HG03025 (cell line): ENCODE results near the gene HAPSTR1.

Source experiments
- ATAC-seq: cut with Tn5 transposase; IDR thresholded peaks from one replicate; pipeline ENCODE4 v1.9.1; 2021; ENCODE audit warnings: mild to moderate bottlenecking, moderate library complexity; ENCODE audit not compliant: unreplicated experiment, low FRiP score

The HAPSTR1 gene

GRCh38 chr16:9095171-9095570, 3.7 kb downstream of the HAPSTR1 start:
- no peak for ATAC-seq

GRCh38 chr16:9095656-9096397, 4.4 kb downstream of the HAPSTR1 start:
- no peak for ATAC-seq

GRCh38 chr16:9096416-9096952, 5.0 kb downstream of the HAPSTR1 start:
- ATAC-seq: no peak

DNA sequence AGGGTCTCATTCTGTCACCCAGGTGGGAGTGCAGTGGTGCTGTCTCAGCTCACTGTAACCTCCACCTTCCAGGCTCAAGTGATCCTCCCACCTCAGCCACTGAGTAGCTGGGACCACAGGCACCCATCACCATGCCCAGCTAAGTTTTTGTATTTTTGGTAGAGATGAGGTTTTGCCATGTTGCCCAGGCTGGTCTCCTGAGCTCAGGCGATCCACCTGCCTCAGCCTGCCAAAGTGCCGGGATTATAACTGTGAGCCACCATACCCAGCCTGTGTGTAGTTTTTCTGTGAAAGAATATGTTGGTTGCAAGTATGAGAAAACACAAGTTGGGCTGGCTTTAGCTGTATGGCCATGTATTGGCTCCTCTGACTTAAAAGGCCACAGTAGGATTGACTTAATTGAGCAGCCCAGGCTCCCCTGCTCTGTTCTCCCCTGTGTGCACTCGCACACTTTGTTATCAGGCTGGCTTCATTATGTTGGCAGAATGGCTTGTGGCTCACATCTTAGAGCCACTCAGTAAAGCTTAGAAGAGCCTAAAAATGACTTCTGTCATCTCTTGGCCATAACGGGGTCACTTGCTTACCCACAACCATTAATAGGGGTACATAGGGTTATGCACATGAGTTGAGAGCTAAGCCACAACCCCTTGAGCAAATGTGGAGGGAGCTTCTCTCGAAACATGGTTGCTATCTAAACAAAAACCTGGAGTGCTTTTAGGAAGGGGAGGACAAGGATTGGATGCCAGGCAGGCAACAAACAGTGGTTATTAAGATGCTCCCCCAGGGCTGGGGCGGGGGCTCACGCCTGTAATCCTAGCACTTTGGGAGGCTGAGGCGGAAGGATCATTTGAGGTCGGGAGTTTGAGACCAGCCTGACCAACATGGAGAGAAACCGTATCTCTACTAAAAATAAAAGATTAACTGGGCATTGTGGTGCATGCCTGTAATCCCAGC, 6.1 kb downstream of the HAPSTR1 start:
- no peak for ATAC-seq

- no peak for ATAC-seq
Observed at GRCh38 chr16:9098377-9099090, 7.1 kb downstream of the HAPSTR1 start.

DNA sequence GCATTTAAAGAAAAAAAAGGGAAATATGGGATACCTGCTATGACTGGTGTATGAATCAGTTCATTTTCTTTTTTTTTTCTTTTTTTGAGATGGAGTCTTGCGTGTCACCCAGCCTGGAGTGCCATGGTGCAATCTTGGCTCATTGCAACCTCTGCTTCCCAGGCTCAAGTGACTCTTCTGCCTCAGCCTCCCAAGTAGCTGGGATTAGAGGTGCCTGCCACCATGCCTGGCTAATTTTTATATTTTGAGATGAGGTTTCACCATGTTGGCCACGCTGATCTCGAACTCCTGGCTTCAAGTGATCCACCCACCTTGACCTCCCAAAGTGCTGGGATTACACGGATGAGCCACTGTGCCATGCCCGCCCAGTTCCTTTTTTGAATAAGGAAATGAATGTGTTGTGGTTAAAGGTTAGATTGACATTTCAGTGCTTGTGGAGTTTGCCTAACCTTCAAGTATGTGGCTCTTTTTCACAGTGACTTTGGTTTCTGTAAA, 7.7 kb downstream of the HAPSTR1 start:
- ATAC-seq: no peak

- ATAC-seq: no peak
Observed at GRCh38 chr16:9102379-9102778, 10.9 kb downstream of the HAPSTR1 start.

DNA sequence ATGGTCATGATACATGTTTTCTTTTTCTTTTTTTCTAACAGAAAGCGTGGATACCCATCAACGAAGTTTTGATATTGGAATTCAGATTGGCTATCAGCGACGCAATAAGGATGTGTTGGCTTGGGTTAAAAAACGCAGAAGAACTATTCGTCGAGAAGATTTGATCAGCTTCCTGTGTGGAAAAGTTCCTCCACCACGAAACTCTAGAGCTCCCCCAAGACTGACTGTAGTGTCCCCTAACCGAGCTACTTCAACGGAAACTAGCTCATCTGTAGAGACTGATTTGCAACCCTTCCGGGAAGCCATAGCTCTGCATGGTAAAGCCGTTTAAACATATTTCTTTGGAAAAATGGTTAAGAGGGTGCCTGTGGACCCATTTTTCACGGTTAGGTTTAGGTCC, 11.5 kb downstream of the HAPSTR1 start:
- ATAC-seq: no peak

DNA sequence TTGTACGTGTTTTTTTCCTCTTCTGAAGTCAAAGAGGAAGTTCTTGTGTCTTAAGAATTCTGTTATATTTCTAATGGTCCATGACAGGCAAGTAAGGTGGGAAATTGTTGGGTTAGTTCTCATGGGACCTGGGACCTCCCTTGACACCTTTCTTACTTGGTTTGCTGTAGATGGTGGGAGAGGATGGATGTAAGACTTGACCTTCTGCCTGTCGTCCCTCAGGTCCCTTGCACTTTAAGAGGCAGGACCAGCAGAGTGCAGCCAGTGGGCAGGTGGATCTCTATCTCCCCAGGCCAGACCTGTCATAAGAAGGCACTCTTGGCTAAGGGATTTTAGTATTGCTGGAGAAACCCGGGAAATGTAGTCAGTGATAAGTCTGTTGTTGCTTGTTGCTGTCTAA, 12.1 kb downstream of the HAPSTR1 start:
- no peak for ATAC-seq

DNA sequence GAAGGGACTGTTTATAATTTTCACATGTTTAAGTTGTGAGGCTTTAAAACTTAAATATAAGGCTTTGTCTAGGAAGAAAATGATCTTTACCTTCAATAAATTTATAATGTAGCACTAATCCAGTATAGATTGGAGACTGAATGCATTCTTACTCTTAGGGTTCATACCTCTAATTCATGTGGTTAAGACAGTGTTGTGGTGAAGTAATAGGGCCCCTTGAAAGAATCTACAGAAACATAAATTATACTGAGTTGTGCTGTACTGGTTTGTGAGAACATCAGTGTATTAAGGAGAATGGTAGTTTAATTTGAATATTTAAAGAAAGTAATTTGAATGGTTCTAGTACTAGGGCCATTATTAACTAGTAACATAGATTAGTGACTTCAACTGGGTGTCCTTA, 13.7 kb downstream of the HAPSTR1 start:
- ATAC-seq: no peak

GRCh38 chr16:9107025-9107970, 15.9 kb downstream of the HAPSTR1 start:
- no peak for ATAC-seq

- no peak for ATAC-seq
Observed at GRCh38 chr16:9109255-9109654, 17.8 kb downstream of the HAPSTR1 start.

DNA sequence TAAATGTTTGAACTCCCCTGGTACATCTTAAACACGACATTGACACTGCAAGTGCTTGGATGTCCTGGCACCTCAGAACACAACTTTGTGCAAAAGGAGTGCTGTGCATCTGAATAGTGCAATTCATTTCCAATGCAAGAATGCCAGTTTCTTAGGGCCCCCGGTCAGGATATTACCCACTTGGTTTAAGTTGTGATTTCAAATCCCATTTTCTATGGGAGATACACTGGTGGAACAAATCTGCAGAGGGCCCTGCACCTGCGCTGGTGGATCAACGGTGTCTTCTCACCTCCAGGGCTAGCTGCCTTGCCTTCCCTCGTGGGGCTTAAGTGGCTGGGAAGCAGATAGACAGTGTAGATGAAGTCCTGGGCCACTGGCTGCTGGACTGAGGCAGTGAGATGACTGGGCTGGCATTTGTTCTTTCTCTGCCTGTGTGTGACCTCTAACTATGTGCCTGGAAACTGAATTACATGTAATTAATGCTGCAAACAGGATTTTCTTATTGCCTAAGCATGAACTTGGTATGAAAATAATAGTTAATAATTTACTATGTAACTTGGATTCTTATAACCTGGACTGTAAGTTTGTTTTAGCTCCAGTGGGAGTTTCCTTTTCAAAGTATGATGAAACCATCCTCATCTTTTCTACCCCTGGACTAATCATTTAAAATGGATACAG, 20.9 kb downstream of the HAPSTR1 start:
- ATAC-seq: no peak

DNA sequence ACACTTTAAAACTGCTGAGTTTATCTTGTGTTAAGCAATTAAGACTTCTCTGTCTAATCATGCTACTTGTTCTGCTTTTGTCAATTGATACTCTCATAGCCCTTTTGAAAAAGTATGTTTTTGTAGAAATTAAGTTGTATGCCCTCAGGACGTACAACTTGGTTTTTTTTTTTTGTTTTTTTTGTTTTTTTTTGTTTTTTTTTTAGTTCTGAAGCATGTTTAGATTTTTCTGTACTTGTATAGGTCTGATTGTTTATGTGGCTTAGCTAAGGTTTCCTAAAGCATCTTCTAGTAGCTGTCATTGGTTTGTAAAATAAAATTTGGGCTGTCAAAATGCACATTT, 21.4 kb downstream of the HAPSTR1 start:
- no peak for ATAC-seq

- no peak for ATAC-seq
Observed at GRCh38 chr16:9113707-9114106, 22.3 kb downstream of the HAPSTR1 start.

DNA sequence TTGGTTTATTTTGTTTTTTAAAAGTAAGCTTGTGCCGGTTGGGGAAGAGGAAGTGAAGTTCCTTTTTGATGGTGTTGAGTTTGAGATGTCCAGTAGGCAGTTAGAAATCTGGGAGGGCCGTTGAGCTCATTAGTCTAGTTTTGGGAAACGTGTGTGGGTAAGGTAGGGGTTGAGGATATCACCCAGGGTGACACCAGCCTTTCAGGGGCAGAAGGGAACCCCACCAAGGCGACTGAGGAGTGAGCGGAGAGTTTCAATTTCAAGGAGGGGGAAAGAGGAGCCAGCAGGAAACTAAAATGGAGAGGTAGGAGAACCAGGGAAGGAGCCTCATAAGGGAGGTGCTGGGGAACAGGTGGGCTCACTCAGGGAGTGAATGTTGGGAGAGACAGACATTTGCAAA, 22.7 kb downstream of the HAPSTR1 start:
- no peak for ATAC-seq

GRCh38 chr16:9114842-9115241, 23.4 kb downstream of the HAPSTR1 start:
- no peak for ATAC-seq

DNA sequence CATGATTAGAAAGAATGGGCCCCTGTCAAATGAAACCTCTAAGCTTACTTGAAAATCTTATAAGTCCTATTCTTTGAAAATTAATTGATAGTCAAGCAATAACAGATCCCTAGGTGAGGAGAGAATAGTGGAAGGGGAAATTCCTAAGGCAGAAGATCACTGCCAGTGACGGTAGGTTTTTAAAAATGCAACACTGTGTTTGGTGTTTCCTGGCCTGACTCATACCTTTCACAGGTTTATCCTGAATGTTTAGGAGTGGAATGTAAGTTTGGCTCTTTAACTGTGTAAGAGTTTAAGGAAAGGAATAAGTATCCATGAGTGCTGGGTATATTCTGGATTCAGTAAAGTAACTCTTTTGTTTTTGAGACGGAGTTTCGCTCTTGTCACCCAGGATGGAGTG, 23.8 kb downstream of the HAPSTR1 start:
- ATAC-seq: no peak

GRCh38 chr16:9116141-9116540, 24.7 kb downstream of the HAPSTR1 start:
- ATAC-seq: no peak
